Retinal pigment epithelial cell (primary cell): ENCODE data around the gene TFAM.

Source experiments
- DNase-seq: peaks from one replicate; pipeline ENCODE4 v3.0.0-alpha.2; 2010; ENCODE audit warnings: low read depth
- H3K4me3 ChIP-seq: 2 replicates; pipeline ENCODE4 v1.5.1; 2011; ENCODE audit warnings: mild to moderate bottlenecking, low read length, control low read depth, moderate library complexity
- CTCF ChIP-seq: conservative IDR thresholded peaks from 2 replicates; pipeline ENCODE4 v1.5.1; 2011; ENCODE audit warnings: low read depth, low read length, control low read depth, inconsistent platforms

Gene TFAM

GRCh38 chr10:58350619-58351323 lies 34.4 kb upstream of the TFAM start:
- no peak for TF ChIP-seq CTCF
- no peak for DNase-seq
- no peak overlapping the region for H3K4me3 ChIP-seq

- TF ChIP-seq CTCF = no peak
- no peak for DNase-seq
- H3K4me3 ChIP-seq = no peak overlapping the region
Observed at GRCh38 chr10:58351616-58352578, 33.3 kb upstream of the TFAM start.

- no peak for DNase-seq
- no peak for TF ChIP-seq CTCF
- H3K4me3 ChIP-seq = no peak overlapping the region
Observed at GRCh38 chr10:58352956-58353610, 32.1 kb upstream of the TFAM start.

GRCh38 chr10:58356756-58357155 lies 28.5 kb upstream of the TFAM start:
- DNase-seq = no peak
- no peak for TF ChIP-seq CTCF
- H3K4me3 ChIP-seq = no peak overlapping the region

- no peak for DNase-seq
- no peak overlapping the region for H3K4me3 ChIP-seq
- TF ChIP-seq CTCF = no peak
Observed at GRCh38 chr10:58358314-58358933, 26.8 kb upstream of the TFAM start.

GRCh38 chr10:58358947-58359346 lies 26.3 kb upstream of the TFAM start:
- H3K4me3 ChIP-seq = no peak overlapping the region
- DNase-seq = no peak
- TF ChIP-seq CTCF = no peak
